Measurements from ENCODE around the gene WDR54. TPM values are rescaled to one million over a fixed set of nuclear protein-coding genes. Genes with fewer than 3 reads are reported as not detected.

Gene WDR54
- total and polyA plus RNA-seq, 2 donors (not counting 3 experiments of a cell fraction or from before 2014, with no cell fraction given) = 21.7 to 46.3 TPM

GRCh38 chr2:74448771-74449170 lies 27.2 kb downstream of the WDR54 start:
- H3K27me3 ChIP-seq (ENCODE audit: control insufficient read depth in 2 of 2, insufficient read depth in 2 of 2, low read length in 2 of 2) = peaks cover 13 to 17% of the 10 kb centered on the region in 2 experiments
- peaks cover 7% of the 10 kb centered on the region for H3K4me1 ChIP-seq (ENCODE audit: control insufficient read depth, extremely low read depth, insufficient read depth, low read length)
- H2AFZ ChIP-seq (ENCODE audit: low read depth, low read length) = no peak overlapping the region
- POLR2A ChIA-PET = no interaction called here
- FAIRE-seq (no peak), DNase-seq (ENCODE audit: low read depth, low spot score) (no peak)
- dilution Hi-C loops (cut with MboI; ENCODE audit: extremely low pct_ligation_motif_present, low sequenced_read_pairs) = no loop called here
- no peaks in the 10 kb centered on the region for H3K79me2 ChIP-seq (ENCODE audit: control insufficient read depth, insufficient read depth, low read length)
- CTCF ChIA-PET = interaction anchor here (1.0 kb wide), 1 partner anchor 9 kb away, joined by 3 read pairs; no protein-coding TSS in a partner anchor
- no peaks in the 10 kb centered on the region for H4K20me1 ChIP-seq (replicated peaks; ENCODE audit: control insufficient read depth, extremely low read depth, insufficient read depth, low read length)
- BruUV-seq (replicated peaks) = no TSS peak
- intact Hi-C loops (cut with micrococcal nuclease) = no loop called here
- H3K4me2 ChIP-seq (ENCODE audit: insufficient read depth, low read length) = no peak overlapping the region
- H3K9me3 ChIP-seq (replicated peaks; ENCODE audit: control insufficient read depth, insufficient read depth, low read length) = no peaks in the 10 kb centered on the region
- no peaks in the 10 kb centered on the region for H3K9me1 ChIP-seq (replicated peaks; ENCODE audit: control insufficient read depth, extremely low read depth, insufficient read depth, low read length)
- H3K27ac ChIP-seq (ENCODE audit: insufficient read depth, low read depth, low read length) = no peak overlapping the region
- no peak overlapping the region for H3K4me3 ChIP-seq (replicated peaks in 1 of 3; ENCODE audit: insufficient read depth in 1 of 3, low read depth in 1 of 3, low read length in 3 of 3)
- no peaks in the 10 kb centered on the region for H3K36me3 ChIP-seq (ENCODE audit: control insufficient read depth in 2 of 2, extremely low read depth in 1 of 2, insufficient read depth in 2 of 2, low read length in 2 of 2)
- H3K9ac ChIP-seq (replicated peaks; ENCODE audit: extremely low read depth, insufficient read depth, low read length) = no peak overlapping the region
- TF ChIP-seq EZH2 (IDR thresholded peaks at IDR 0.05; ENCODE audit: borderline replicate concordance, low read depth, low read length, severe bottlenecking) (no peak), JUN (IDR thresholded peaks at IDR 0.05; ENCODE audit: borderline replicate concordance, insufficient read depth, insufficient read length, low read depth) (no peak), FOS (IDR thresholded peaks at IDR 0.05; ENCODE audit: borderline replicate concordance, insufficient read depth, low read length) (no peak), CTCF (IDR thresholded peaks at IDR 0.05; ENCODE audit: extremely low read depth in 1 of 2, insufficient read depth in 1 of 2, low read depth in 1 of 2, low read length in 2 of 2) (no peak), POLR2A (IDR thresholded peaks at IDR 0.05; ENCODE audit: low read depth, low read length) (no peak), POLR2AphosphoS5 (IDR thresholded peaks at IDR 0.05; ENCODE audit: insufficient read depth, low read depth, low read length) (no peak), MAX (IDR thresholded peaks at IDR 0.05; ENCODE audit: insufficient read depth, insufficient read length) (no peak), MYC (IDR thresholded peaks at IDR 0.05; ENCODE audit: low read depth, low read length) (no peak), GATA2 (IDR thresholded peaks at IDR 0.05; ENCODE audit: insufficient read depth, insufficient read length, low read depth, low read length) (no peak)
